Adipocyte (in vitro differentiated cells): ENCODE data around the gene TMIGD2.
"Not testable (repeated sequence)": the region's sequence is repeated elsewhere in the genome, so short reads cannot be mapped to it uniquely, and the experiment has no call there.

Experiments used
- DNase-seq: peaks from one replicate; pipeline ENCODE4 v3.0.0-alpha.2; 2015; ENCODE audit warnings: low read depth
- H3K27me3 ChIP-seq: replicated peaks from 2 replicates; pipeline ENCODE4 v1.7.0; 2013; ENCODE audit warnings: mild to moderate bottlenecking, low read length, moderate library complexity; ENCODE audit not compliant: control insufficient read depth, insufficient read depth
- H3K36me3 ChIP-seq: 2 replicates; pipeline ENCODE4 v1.7.0; 2013; ENCODE audit warnings: low read length, mild to moderate bottlenecking, moderate library complexity; ENCODE audit not compliant: control insufficient read depth, insufficient read depth, severe bottlenecking
- H3K4me1 ChIP-seq: 2 replicates; pipeline ENCODE4 v1.7.0; 2013; ENCODE audit warnings: mild to moderate bottlenecking, low read length, moderate library complexity; ENCODE audit not compliant: control insufficient read depth, insufficient read depth
- H3K4me3 ChIP-seq: 2 replicates; pipeline ENCODE4 v1.7.0; 2013; ENCODE audit warnings: mild to moderate bottlenecking, low read length, moderate library complexity
- H3K9ac ChIP-seq: 2 replicates; pipeline ENCODE4 v1.7.0; 2013; ENCODE audit warnings: mild to moderate bottlenecking, low read length, moderate library complexity
- H3K9me3 ChIP-seq: 2 replicates; pipeline ENCODE4 v1.7.0; 2013; ENCODE audit warnings: mild to moderate bottlenecking, low read length, moderate library complexity; ENCODE audit not compliant: control insufficient read depth

The TMIGD2 gene

DNA sequence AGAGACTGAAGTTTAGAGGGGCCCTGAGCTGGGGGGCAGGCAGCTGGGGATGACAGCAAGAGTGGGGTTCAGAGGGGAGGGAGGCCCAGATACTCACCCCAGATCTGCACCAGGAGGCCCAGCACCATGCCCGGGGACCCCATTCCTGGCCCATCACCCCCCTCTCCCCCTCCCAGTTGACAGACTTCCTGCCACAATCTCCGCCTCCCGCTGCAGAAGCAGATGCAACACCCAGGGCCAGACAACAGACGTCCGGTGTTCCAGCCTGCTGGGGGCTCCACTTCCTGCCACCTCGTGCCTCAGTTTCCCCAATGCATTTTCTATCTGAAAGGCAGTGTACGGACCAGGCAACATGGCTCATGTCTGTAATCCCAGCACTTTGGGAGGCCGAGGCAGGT is at the start of gene TMIGD2:
TSS of gene TMIGD2 (minus strand) at position 147 of the 398 bp plus-strand sequence. CDS start at position 143, 4 bp downstream.
- Histone ChIP-seq H3K4me1 (peaks cover 7% of the 10 kb centered on the region), H3K36me3 (no peaks in the 10 kb centered on the region), H3K9me3 (no peaks in the 10 kb centered on the region), H3K9ac (no peak within 1 kb of the TSS), H3K4me3 (no peak within 1 kb of the TSS), H3K27me3 (peaks cover 8% of the 10 kb centered on the region)
- no peak for DNase-seq

- Histone ChIP-seq H3K27me3 (no peaks in the 10 kb centered on the region), H3K9me3 (no peaks in the 10 kb centered on the region), H3K36me3 (no peaks in the 10 kb centered on the region), H3K4me1 (no peaks in the 10 kb centered on the region), H3K9ac (no peak overlapping the region), H3K4me3 (no peak overlapping the region)
- DNase-seq, result no peak
These were observed 48.5 kb upstream of the TMIGD2 start for GRCh38 chr19:4350726-4351125.

- H3K36me3 ChIP-seq, result no peaks in the 10 kb centered on the region
- H3K4me3 ChIP-seq, result no peak overlapping the region
These were observed 47.9 kb upstream of the TMIGD2 start for GRCh38 chr19:4350111-4350510.

DNA sequence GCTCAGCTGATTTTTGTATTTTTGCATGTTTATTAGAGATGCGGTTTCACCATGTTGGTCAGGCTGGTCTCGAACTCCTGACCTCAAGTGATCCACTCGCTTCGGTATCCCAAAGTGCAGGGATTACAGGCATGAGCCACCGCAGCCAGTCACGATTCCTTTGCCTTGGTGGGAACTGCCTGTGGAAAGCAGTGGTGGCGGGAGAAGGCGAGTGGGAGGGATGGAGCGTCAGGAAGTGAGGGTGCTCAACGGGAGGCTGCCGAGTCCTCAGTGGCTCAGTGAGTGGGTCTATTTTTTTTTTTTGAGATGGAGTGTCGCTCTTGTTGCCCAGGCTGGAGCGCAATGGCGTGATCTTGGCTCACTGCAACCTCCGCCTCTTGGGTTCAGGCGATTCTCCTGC is 47.0 kb upstream of the TMIGD2 start:
- H3K27me3 ChIP-seq, H3K9me3 ChIP-seq, DNase-seq, H3K36me3 ChIP-seq, H3K4me3 ChIP-seq, H3K9ac ChIP-seq, H3K4me1 ChIP-seq: not testable (repeated sequence)

More at GRCh38 chr19:4350111-4350510, 47.9 kb upstream of the TMIGD2 start:
- DNase-seq, result no peak
- H3K9ac ChIP-seq, result no peak overlapping the region
- H3K27me3 ChIP-seq, result no peaks in the 10 kb centered on the region
- H3K9me3 ChIP-seq, result no peaks in the 10 kb centered on the region
- H3K4me1 ChIP-seq, result no peaks in the 10 kb centered on the region

DNA sequence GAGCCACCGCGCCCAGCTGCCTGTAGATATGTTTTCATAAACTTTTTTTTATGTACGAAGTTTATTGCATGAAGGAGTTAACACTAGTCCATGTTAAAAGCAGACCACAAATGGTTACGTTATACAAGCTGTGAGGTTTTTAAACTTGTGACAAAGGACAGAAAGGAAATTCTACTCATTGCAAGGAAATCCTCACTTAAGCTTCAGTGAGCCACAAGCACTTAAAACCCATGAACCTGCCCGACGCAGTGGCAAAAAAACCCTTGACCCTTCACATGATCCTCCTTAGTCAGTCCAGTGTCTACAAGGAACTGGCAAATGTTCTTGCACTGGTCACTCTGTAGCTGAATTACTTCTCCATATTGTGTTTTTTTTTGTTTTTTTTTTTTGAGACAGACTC is 45.3 kb upstream of the TMIGD2 start:
- H3K4me3 ChIP-seq, result no peak overlapping the region
- H3K36me3 ChIP-seq, result no peaks in the 10 kb centered on the region
- no peak for DNase-seq
- no peaks in the 10 kb centered on the region for H3K27me3 ChIP-seq
- H3K9ac ChIP-seq, result no peak overlapping the region
- H3K9me3 ChIP-seq, result no peaks in the 10 kb centered on the region
- H3K4me1 ChIP-seq, result peaks cover 6% of the 10 kb centered on the region

GRCh38 chr19:4346020-4346383 is 43.8 kb upstream of the TMIGD2 start:
- H3K4me3 ChIP-seq, result no peak overlapping the region
- no peaks in the 10 kb centered on the region for H3K9me3 ChIP-seq
- no peak for DNase-seq
- no peaks in the 10 kb centered on the region for H3K27me3 ChIP-seq
- no peaks in the 10 kb centered on the region for H3K36me3 ChIP-seq
- H3K9ac ChIP-seq, result no peak overlapping the region
- H3K4me1 ChIP-seq, result peaks cover 11% of the 10 kb centered on the region

- no peaks in the 10 kb centered on the region for H3K9me3 ChIP-seq
- no peaks in the 10 kb centered on the region for H3K27me3 ChIP-seq
- no peak for DNase-seq
- H3K36me3 ChIP-seq, result no peaks in the 10 kb centered on the region
- no peak overlapping the region for H3K9ac ChIP-seq
- peaks cover 11% of the 10 kb centered on the region for H3K4me1 ChIP-seq
- no peak overlapping the region for H3K4me3 ChIP-seq
These were observed 43.3 kb upstream of the TMIGD2 start for GRCh38 chr19:4345342-4346019.

DNA sequence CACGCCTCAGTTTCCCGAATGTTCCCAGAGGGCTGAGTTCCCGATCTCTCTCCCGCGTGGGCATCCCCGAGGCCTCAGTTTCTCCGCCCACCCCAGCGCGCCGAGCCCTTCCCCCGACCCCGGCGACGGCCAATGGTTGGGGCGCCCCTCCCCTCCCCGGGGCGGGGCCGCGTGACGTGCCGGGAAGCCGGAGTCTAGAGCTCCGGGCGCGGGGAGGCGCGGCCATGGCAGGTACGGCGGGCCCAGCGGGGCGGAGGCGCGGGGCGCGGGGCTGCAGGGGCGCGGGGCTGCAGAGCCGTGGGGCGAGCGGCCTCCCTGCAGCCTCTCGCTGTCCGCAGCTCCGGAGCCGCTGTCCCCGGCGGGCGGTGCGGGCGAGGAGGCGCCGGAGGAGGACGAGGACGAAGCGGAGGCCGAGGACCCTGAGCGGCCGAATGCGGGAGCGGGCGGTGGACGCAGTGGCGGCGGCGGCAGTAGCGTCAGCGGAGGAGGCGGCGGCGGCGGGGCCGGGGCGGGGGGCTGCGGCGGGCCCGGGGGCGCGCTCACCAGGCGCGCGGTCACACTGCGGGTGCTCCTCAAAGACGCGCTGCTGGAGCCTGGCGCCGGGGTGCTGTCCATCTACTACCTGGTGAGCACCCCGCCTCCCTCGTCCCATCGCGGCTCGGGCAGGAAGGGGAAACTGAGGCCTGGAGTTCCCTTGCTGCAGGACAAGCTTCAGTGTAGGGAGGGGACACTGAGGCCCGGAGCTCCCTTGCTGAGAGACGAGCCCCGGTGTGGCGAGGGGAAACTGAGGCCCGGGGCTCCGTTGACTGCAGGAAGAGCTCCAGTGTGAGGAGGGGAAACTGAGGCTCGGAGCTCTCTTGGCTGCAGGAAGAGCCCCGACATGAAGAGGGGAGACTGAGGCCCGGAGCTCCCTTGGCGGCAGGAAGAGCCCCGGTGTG is 41.5 kb upstream of the TMIGD2 start, which contains the start of gene MPND:
TSS of gene MPND (plus strand) at position 193 of the 938 bp plus-strand sequence. CDS start at position 225, 32 bp downstream.
- H3K9ac ChIP-seq, result peak within 1 kb of the TSS; percentile 87
- DNase-seq, result peak; percentile 96
- H3K4me1 ChIP-seq, result peaks cover 11% of the 10 kb centered on the region
- H3K9me3 ChIP-seq, result no peaks in the 10 kb centered on the region
- H3K4me3 ChIP-seq, result peak within 1 kb of the TSS; percentile 97
- no peaks in the 10 kb centered on the region for H3K36me3 ChIP-seq
- H3K27me3 ChIP-seq, result no peaks in the 10 kb centered on the region

DNA sequence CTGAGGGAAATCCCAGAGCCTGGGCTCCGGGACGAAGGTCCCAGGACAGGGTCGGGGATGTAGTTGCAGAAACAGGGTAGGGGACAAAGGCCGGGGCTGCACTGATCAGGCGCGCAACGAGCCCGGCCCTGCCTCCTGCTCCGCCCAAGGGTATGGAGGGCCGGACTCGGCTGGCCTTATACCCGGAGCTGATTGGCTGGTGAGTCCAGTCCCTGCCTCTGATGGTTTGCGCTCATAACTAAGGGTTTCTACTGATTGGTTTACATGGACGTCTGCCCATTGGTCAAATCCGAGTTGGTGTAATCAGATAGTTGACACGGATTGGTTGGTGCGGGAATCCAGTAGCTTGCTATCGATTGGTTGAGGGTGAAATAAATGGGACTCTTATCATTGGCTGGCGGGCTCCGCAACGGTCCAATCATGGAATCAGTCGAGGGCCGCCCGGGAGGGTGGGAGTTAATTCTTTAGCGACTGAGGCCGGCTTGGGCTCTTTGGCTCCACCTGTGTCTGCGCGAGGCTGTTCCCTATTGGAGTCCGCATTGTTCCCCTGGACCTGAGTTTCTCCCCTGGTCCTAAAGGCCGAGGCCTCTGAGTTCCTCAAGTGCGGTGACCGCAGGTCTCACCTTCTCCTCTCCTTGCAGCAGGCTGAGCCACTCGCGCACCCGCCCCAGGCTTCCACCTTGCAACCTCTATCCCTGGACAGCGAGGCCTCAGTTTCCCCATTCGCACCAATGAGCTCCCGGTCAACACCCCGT is 40.6 kb upstream of the TMIGD2 start:
- Histone ChIP-seq H3K36me3 (no peaks in the 10 kb centered on the region), H3K27me3 (no peaks in the 10 kb centered on the region), H3K9me3 (no peaks in the 10 kb centered on the region), H3K4me3 (peak overlapping the region; percentile 97), H3K9ac (peak overlapping the region; percentile 87), H3K4me1 (peaks cover 15% of the 10 kb centered on the region)
- DNase-seq, result peak; percentile 100

GRCh38 chr19:4342314-4342614 is 40.1 kb upstream of the TMIGD2 start:
- peak overlapping the region; percentile 83 for H3K4me3 ChIP-seq
- H3K36me3 ChIP-seq, result no peaks in the 10 kb centered on the region
- H3K27me3 ChIP-seq, result no peaks in the 10 kb centered on the region
- peak overlapping the region; percentile 87 for H3K9ac ChIP-seq
- no peaks in the 10 kb centered on the region for H3K9me3 ChIP-seq
- peaks cover 16% of the 10 kb centered on the region for H3K4me1 ChIP-seq
- no peak for DNase-seq
